ENCODE results near the gene SRD5A2.

SRD5A2 gene

DNA sequence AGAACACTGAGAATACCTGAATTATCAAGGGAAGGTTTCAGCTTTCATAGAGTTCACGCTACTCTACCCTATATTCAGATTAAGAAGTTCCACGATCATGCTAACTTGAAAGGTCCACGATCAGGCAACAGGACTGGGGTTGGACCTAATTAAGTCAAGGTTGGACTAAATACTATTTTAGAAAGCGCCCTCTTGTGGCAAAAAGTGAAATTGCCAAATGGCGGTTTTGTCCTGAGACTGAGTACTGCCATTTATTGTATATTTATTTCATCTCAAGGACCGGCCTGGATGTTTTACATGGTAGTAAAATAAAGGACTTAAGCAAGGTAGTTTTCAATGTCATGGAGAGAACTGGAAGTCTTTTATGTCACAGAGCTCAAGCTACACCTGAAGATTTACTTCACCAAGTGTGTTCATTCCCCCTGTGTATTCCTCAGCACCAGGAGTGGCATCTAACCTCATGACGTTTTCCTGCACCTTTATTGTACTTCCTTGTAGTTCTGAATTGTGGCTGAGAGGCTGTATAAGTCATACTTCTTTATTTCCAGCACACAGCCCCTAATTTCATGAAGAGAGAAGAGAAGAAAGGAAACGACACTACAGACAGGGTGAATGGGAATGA lies 56.8 kb downstream of the SRD5A2 start:
- Histone ChIP-seq H3K18ac (ENCODE audit: low read length) (no peak overlapping the region), H3K79me2 (ENCODE audit: control insufficient read depth, insufficient read depth, low read length, poor library complexity) (no peaks in the 10 kb centered on the region), H2BK5ac (ENCODE audit: low read depth, low read length, poor library complexity) (no peak overlapping the region), H3K9me3 (ENCODE audit: insufficient read depth, low read depth, low read length) (peaks cover 2% of the 10 kb centered on the region), H4K8ac (ENCODE audit: low read depth, low read length) (no peak overlapping the region), H3K14ac (ENCODE audit: low read length) (no peak overlapping the region), H2BK120ac (ENCODE audit: insufficient read depth, low read length, poor library complexity) (no peak overlapping the region), H3K23ac (ENCODE audit: low read length) (no peak overlapping the region), H2AFZ (ENCODE audit: insufficient read depth, low read length, poor library complexity) (no peak overlapping the region), H3K79me1 (ENCODE audit: low read length) (no peaks in the 10 kb centered on the region), H3K27me3 (ENCODE audit: insufficient read depth, low read length) (no peaks in the 10 kb centered on the region), H4K12ac (ENCODE audit: low read depth, low read length) (no peak overlapping the region), H2BK12ac (ENCODE audit: low read length) (no peak overlapping the region), H3K4me3 (ENCODE audit: low read depth, low read length) (no peak overlapping the region), H3K9ac (ENCODE audit: low read length) (no peak overlapping the region), H3K27ac (ENCODE audit: low read depth, low read length) (no peak overlapping the region), H3K4me2 (ENCODE audit: low read length) (no peak overlapping the region), H3K4me1 (ENCODE audit: control insufficient read depth in 1 of 2, insufficient read depth in 2 of 2, low read length in 2 of 2) (no peaks in the 10 kb centered on the region), H2AK5ac (ENCODE audit: low read length) (no peak overlapping the region), H3K36me3 (ENCODE audit: control insufficient read depth in 1 of 2, insufficient read depth in 2 of 2, low read length in 2 of 2) (no peaks in the 10 kb centered on the region), H3K4ac (ENCODE audit: low read depth, low read length) (no peak overlapping the region), H4K91ac (ENCODE audit: low read depth, low read length) (no peak overlapping the region)
- DNase-seq = peak; percentile 62 to 95
- whole genome bisulfite sequencing (ENCODE audit: extremely low coverage, insufficient coverage, insufficient read length) = no CpG with 5 or more reads among the region's 8 CpGs

DNA sequence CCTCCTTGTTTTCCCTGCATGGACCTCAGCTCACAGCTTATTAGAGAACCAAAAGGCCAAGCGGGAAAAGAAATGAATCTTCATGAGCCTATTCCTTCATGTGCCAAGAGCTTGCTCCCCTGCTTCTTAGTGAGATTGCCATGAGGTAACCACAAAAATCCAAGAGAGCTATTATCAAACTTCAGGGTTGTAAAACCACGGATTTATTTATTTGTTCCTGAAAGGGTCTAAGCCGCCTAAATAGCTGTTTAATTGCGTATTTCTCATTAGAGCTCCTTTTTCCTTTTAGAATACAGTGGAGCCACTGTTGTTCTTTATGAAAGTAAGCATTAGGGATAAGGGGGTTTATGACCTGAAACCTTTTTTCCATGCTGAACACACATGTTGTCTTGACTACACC lies 58.0 kb downstream of the SRD5A2 start:
- Histone ChIP-seq H3K79me2 (ENCODE audit: control insufficient read depth, insufficient read depth, low read length, poor library complexity) (no peaks in the 10 kb centered on the region), H3K4me1 (ENCODE audit: control insufficient read depth in 1 of 2, insufficient read depth in 2 of 2, low read length in 2 of 2) (no peaks in the 10 kb centered on the region), H3K27me3 (ENCODE audit: insufficient read depth, low read length) (no peaks in the 10 kb centered on the region), H2BK5ac (ENCODE audit: low read depth, low read length, poor library complexity) (no peak overlapping the region), H3K27ac (ENCODE audit: low read depth, low read length) (no peak overlapping the region), H3K23ac (ENCODE audit: low read length) (no peak overlapping the region), H2AK5ac (ENCODE audit: low read length) (no peak overlapping the region), H3K79me1 (ENCODE audit: low read length) (no peaks in the 10 kb centered on the region), H3K4ac (ENCODE audit: low read depth, low read length) (no peak overlapping the region), H2BK12ac (ENCODE audit: low read length) (no peak overlapping the region), H4K8ac (ENCODE audit: low read depth, low read length) (no peak overlapping the region), H3K4me2 (ENCODE audit: low read length) (no peak overlapping the region), H2BK120ac (ENCODE audit: insufficient read depth, low read length, poor library complexity) (no peak overlapping the region), H4K12ac (ENCODE audit: low read depth, low read length) (no peak overlapping the region), H3K18ac (ENCODE audit: low read length) (no peak overlapping the region), H3K14ac (ENCODE audit: low read length) (no peak overlapping the region), H3K9me3 (ENCODE audit: insufficient read depth, low read depth, low read length) (peaks cover 2% of the 10 kb centered on the region), H2AFZ (ENCODE audit: insufficient read depth, low read length, poor library complexity) (no peak overlapping the region), H4K91ac (ENCODE audit: low read depth, low read length) (no peak overlapping the region), H3K4me3 (ENCODE audit: low read depth, low read length) (no peak overlapping the region), H3K9ac (ENCODE audit: low read length) (no peak overlapping the region), H3K36me3 (ENCODE audit: control insufficient read depth in 1 of 2, insufficient read depth in 2 of 2, low read length in 2 of 2) (no peaks in the 10 kb centered on the region)
- no peak for DNase-seq
- no CpG with 5 or more reads among the region's 4 CpGs for whole genome bisulfite sequencing (ENCODE audit: extremely low coverage, insufficient coverage, insufficient read length)

DNA sequence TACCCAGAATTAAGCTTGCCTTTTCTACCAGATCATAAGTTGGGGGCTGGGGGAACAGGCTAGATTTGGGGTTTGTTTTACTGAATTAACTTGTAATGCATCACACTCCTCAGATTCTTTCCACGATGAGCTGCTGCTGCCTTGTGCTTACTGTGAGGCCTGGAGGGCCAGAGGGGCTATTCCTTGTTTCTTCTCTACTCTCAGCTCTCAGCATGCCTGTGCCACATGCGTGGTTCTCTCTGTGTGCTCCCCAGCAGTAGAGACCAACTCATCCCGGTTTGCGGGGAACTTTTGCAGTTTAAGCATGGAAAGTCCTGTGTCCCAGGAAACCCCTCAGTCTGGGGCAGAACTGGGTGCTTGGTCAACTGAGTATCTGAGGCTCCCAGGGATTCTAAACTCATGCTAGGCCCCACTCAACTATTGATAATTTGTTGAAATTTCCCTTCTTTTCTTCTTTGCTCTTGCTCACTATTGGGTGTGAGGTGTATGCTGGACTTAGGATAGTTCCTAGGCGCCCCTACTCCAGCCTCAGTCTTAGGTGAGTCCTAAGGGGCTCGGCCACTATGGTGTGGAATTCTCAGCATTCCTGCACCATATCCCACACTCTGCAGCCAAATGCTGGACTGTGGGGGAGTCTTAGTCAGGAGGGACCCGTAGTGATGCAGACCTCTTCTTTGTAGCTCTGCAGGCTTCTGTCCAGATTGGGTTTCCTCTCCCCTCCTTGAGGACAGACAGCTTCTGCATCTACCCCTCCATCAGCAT lies 63.1 kb downstream of the SRD5A2 start:
- no peak overlapping the region for H3K14ac ChIP-seq (ENCODE audit: low read length)
- H3K79me1 ChIP-seq (ENCODE audit: low read length) = no peaks in the 10 kb centered on the region
- H2BK120ac ChIP-seq (ENCODE audit: insufficient read depth, low read length, poor library complexity) = no peak overlapping the region
- H3K4me3 ChIP-seq (ENCODE audit: low read depth, low read length) = no peak overlapping the region
- H3K4ac ChIP-seq (ENCODE audit: low read depth, low read length) = no peak overlapping the region
- no peak overlapping the region for H4K12ac ChIP-seq (ENCODE audit: low read depth, low read length)
- no peaks in the 10 kb centered on the region for H3K4me1 ChIP-seq (ENCODE audit: control insufficient read depth in 1 of 2, insufficient read depth in 2 of 2, low read length in 2 of 2)
- H3K79me2 ChIP-seq (ENCODE audit: control insufficient read depth, insufficient read depth, low read length, poor library complexity) = no peaks in the 10 kb centered on the region
- H3K9ac ChIP-seq (ENCODE audit: low read length) = no peak overlapping the region
- peaks cover 2% of the 10 kb centered on the region for H3K9me3 ChIP-seq (ENCODE audit: insufficient read depth, low read depth, low read length)
- H4K8ac ChIP-seq (ENCODE audit: low read depth, low read length) = no peak overlapping the region
- no peak overlapping the region for H4K91ac ChIP-seq (ENCODE audit: low read depth, low read length)
- H3K23ac ChIP-seq (ENCODE audit: low read length) = no peak overlapping the region
- DNase-seq = no peak
- no peak overlapping the region for H2BK5ac ChIP-seq (ENCODE audit: low read depth, low read length, poor library complexity)
- no peak overlapping the region for H3K27ac ChIP-seq (ENCODE audit: low read depth, low read length)
- no peak overlapping the region for H2BK12ac ChIP-seq (ENCODE audit: low read length)
- WGBS (ENCODE audit: extremely low coverage, insufficient coverage, insufficient read length) = no CpG with 5 or more reads among the region's 7 CpGs
- no peak overlapping the region for H2AK5ac ChIP-seq (ENCODE audit: low read length)
- no peaks in the 10 kb centered on the region for H3K36me3 ChIP-seq (ENCODE audit: control insufficient read depth in 1 of 2, insufficient read depth in 2 of 2, low read length in 2 of 2)
- H3K18ac ChIP-seq (ENCODE audit: low read length) = no peak overlapping the region
- H3K27me3 ChIP-seq (ENCODE audit: insufficient read depth, low read length) = no peaks in the 10 kb centered on the region
- H3K4me2 ChIP-seq (ENCODE audit: low read length) = no peak overlapping the region
- H2AFZ ChIP-seq (ENCODE audit: insufficient read depth, low read length, poor library complexity) = no peak overlapping the region

DNA sequence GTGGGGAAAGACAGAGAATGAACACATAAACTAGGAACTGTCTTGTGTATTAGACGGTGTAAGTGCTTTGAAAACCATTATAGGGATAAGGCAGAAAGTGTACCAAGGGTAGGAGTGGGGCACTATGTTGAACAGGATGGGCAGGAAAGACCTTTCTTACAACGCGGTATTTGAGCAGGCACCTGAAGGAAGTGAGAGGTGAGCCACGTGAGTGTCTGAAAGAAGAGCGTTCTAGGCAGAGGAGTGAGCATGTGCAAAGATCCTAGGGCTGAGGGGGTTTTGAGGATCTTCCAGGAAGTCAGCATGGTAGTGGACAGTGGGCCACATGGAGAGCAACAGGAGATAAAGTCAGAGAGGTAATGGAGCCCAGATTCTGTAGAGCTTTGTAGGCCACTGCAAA lies 65.2 kb downstream of the SRD5A2 start:
- DNase-seq = no peak
- no peak overlapping the region for H3K23ac ChIP-seq (ENCODE audit: low read length)
- H3K4me1 ChIP-seq (ENCODE audit: control insufficient read depth in 1 of 2, insufficient read depth in 2 of 2, low read length in 2 of 2) = no peaks in the 10 kb centered on the region
- H2BK5ac ChIP-seq (ENCODE audit: low read depth, low read length, poor library complexity) = no peak overlapping the region
- H4K12ac ChIP-seq (ENCODE audit: low read depth, low read length) = no peak overlapping the region
- H2BK12ac ChIP-seq (ENCODE audit: low read length) = no peak overlapping the region
- H3K4ac ChIP-seq (ENCODE audit: low read depth, low read length) = no peak overlapping the region
- H3K9me3 ChIP-seq (ENCODE audit: insufficient read depth, low read depth, low read length) = peaks cover 2% of the 10 kb centered on the region
- no peak overlapping the region for H4K91ac ChIP-seq (ENCODE audit: low read depth, low read length)
- H3K79me2 ChIP-seq (ENCODE audit: control insufficient read depth, insufficient read depth, low read length, poor library complexity) = no peaks in the 10 kb centered on the region
- no peak overlapping the region for H2AFZ ChIP-seq (ENCODE audit: insufficient read depth, low read length, poor library complexity)
- H3K36me3 ChIP-seq (ENCODE audit: control insufficient read depth in 1 of 2, insufficient read depth in 2 of 2, low read length in 2 of 2) = no peaks in the 10 kb centered on the region
- H2AK5ac ChIP-seq (ENCODE audit: low read length) = no peak overlapping the region
- H3K9ac ChIP-seq (ENCODE audit: low read length) = no peak overlapping the region
- H3K14ac ChIP-seq (ENCODE audit: low read length) = no peak overlapping the region
- no peak overlapping the region for H3K18ac ChIP-seq (ENCODE audit: low read length)
- no peak overlapping the region for H4K8ac ChIP-seq (ENCODE audit: low read depth, low read length)
- H3K27ac ChIP-seq (ENCODE audit: low read depth, low read length) = no peak overlapping the region
- no peak overlapping the region for H3K4me3 ChIP-seq (ENCODE audit: low read depth, low read length)
- H3K79me1 ChIP-seq (ENCODE audit: low read length) = no peaks in the 10 kb centered on the region
- no CpG with 5 or more reads among the region's 5 CpGs for WGBS (ENCODE audit: extremely low coverage, insufficient coverage, insufficient read length)
- no peak overlapping the region for H3K4me2 ChIP-seq (ENCODE audit: low read length)
- no peaks in the 10 kb centered on the region for H3K27me3 ChIP-seq (ENCODE audit: insufficient read depth, low read length)
- no peak overlapping the region for H2BK120ac ChIP-seq (ENCODE audit: insufficient read depth, low read length, poor library complexity)

Data from trophoblast cell (in vitro differentiated cells and primary cell).